ENCODE results near the gene FXN.

Gene FXN

DNA sequence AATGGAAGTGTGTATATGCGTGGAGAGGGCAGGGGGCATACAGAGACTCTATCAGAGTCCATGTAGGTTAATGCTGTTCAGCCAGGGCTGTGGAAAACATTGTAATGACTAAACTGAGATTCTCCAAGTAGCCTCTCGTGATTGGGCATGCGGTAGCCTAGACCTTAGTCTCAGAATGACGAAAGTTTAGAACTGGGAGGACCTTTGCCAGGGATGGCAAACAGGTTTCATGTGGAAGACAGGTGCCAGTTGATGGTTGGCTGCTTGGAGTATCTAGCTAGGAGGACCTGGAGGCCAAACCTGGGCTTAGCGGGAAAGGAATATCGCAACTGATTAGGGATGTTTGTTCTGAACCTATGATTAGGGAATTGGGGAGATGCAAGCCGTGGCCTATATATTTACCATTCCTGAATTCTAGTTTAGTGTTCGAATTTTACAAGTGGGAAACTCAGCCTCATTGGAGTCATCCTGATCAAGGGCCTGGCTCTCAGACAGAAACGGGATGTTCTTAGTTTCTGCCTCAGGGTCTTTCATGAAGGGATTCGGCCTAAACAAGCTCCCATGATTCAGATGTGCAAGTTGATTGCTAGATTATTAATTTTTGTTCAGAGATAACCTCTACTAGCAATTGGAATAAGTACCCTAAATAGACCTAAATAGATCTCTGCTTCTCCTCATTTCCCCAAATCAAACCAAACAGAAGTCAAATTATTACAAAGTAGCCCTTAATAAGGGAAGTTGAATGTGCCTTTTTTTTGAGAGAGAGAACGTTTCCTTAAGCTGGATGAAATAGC, 111.7 kb downstream of the FXN start:
- no peak for DNase-seq

DNA sequence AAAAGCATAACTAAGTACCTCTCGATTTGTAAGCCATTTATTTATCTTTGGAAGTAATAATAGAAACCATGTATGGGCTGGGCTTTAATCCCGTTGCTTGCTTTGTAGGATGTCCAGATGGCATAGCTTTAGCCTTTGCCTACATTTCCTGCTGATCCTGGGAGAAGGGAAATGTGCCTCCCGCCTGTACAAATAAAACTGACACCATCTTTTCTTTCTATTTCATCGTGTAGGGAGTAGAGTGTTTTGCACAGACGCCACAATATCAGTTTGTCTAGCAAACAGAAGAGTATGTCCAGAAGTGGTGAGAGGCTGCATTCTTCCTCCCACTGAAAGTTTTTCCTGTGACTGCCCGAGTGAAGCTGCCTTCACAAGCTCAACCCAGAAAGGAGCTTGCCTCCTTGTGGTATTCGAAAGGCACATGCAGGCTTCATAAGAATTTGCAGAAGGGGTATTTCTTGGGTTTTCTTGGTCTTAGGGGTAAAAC, 113.8 kb downstream of the FXN start:
- no peak for DNase-seq
